ENCODE data around the gene PDIA5. TPM values are rescaled to one million over a fixed set of nuclear protein-coding genes. Genes with fewer than 3 reads are reported as not detected.

PDIA5 gene
- total and polyA plus RNA-seq, 7 donors, result 4.2 to 23.0 (median 13.9) TPM

GRCh38 chr3:123044981-123045763 lies 21.7 kb upstream of the PDIA5 start:
- H3K4me1 ChIP-seq, result no peaks in the 10 kb centered on the region
- 76 to 82% methylated on average over 5 of the region's 5 CpGs for WGBS, 2 donors
- H3K27me3 ChIP-seq, result no peaks in the 10 kb centered on the region
- no peak overlapping the region for H3K27ac ChIP-seq
- no peaks in the 10 kb centered on the region for H3K36me3 ChIP-seq
- intact Hi-C loops (cut with DNase I), result no loop called here
- TF ChIP-seq CTCF (IDR thresholded peaks at IDR 0.05) (no peak), POLR2A (IDR thresholded peaks at IDR 0.05) (no peak), POLR2AphosphoS5 (IDR thresholded peaks at IDR 0.05) (no peak), EP300 (IDR thresholded peaks at IDR 0.05) (no peak)
- H3K9me3 ChIP-seq, result no peaks in the 10 kb centered on the region
- no peak overlapping the region for H3K4me3 ChIP-seq
- DNase-seq, result no peak

DNA sequence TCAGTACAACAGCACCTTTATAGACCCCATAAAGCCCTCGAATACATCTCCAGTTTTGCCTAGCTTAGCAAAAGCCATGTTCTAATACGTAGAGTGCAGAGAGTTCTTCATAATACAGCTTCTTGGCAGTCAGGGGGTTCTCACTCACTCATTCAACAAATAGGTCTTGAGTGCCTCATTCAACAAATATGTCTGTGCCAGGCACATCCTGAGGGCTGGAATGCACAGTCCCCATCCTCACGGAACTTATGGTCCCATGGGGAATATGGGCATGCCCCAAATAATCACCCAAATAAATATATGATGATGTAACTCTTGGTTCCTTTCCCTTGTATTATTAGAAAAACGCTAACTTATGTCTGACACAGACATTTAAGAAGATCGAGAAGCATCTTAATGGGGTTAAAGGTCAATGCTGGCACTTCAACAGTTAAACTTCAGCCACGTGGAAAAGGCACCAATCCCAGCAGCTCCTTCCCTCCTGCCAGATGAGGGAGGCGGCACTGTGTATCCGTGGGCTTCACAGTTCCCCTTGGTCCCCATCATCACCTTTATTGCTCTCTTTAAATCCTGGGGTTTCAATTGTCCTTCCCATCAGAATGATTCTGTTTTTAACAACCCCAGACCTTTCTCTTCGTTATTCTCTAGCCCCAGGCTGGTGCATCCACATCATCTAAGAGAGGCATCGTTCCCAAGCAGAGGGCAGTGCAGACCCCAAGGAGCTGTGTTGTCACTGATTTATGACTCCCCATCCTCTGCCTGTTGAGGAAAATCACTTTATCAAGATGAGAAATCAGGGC lies 20.4 kb upstream of the PDIA5 start:
- DNase-seq, result no peak
- no peaks in the 10 kb centered on the region for H3K36me3 ChIP-seq
- 57 to 71% methylated on average over 10 of the region's 10 CpGs for WGBS, 2 donors
- H3K27ac ChIP-seq, result no peak overlapping the region
- H3K9me3 ChIP-seq, result no peaks in the 10 kb centered on the region
- H3K4me3 ChIP-seq, result no peak overlapping the region
- H3K4me1 ChIP-seq, result no peaks in the 10 kb centered on the region
- intact Hi-C loops (cut with DNase I), result no loop called here
- TF ChIP-seq POLR2AphosphoS5 (IDR thresholded peaks at IDR 0.05) (no peak), CTCF (IDR thresholded peaks at IDR 0.05) (no peak)
- no peaks in the 10 kb centered on the region for H3K27me3 ChIP-seq

DNA sequence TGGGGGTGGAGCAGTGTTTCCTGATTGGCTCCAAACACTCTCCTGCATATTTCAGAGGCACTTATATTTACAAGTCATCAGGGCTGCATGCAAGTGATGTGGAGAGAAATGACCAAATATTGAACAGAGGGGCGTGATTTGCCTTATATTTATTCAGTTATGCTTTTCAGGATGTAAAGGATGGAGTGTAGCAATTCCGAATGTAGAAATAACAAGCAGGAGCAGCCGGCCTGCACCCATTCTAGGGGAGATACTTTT lies 19.8 kb upstream of the PDIA5 start:
- TF ChIP-seq EP300 (IDR thresholded peaks at IDR 0.05) (no peak), POLR2A (IDR thresholded peaks at IDR 0.05) (no peak), CTCF (IDR thresholded peaks at IDR 0.05) (no peak), POLR2AphosphoS5 (IDR thresholded peaks at IDR 0.05) (no peak)
- intact Hi-C loops (cut with DNase I), result no loop called here
- Histone ChIP-seq H3K36me3 (no peaks in the 10 kb centered on the region), H3K4me3 (no peak overlapping the region), H3K4me1 (no peaks in the 10 kb centered on the region), H3K27ac (no peak overlapping the region), H3K9me3 (no peaks in the 10 kb centered on the region), H3K27me3 (no peaks in the 10 kb centered on the region)
- DNase-seq, result no peak
- WGBS, 2 donors, result 86 to 88% methylated on average over 3 of the region's 3 CpGs

- no peak for DNase-seq
- WGBS, 2 donors, result 72 to 84% methylated on average over 13 of the region's 13 CpGs
- Histone ChIP-seq H3K9me3 (no peaks in the 10 kb centered on the region), H3K4me1 (no peaks in the 10 kb centered on the region), H3K36me3 (no peaks in the 10 kb centered on the region), H3K4me3 (no peak overlapping the region), H3K27me3 (no peaks in the 10 kb centered on the region), H3K27ac (no peak overlapping the region)
- TF ChIP-seq POLR2A (IDR thresholded peaks at IDR 0.05), result no peak
- no peak for TF ChIP-seq POLR2AphosphoS5 (IDR thresholded peaks at IDR 0.05)
- TF ChIP-seq CTCF (IDR thresholded peaks at IDR 0.05), result no peak
- TF ChIP-seq EP300 (IDR thresholded peaks at IDR 0.05), result no peak
- intact Hi-C loops (cut with DNase I), result no loop called here
Observed at GRCh38 chr3:123048480-123049237, 18.2 kb upstream of the PDIA5 start.

All from sigmoid colon (tissue), 7 donors.